ENCODE measurements around the gene C2orf15. TPM values are rescaled to one million over a fixed set of nuclear protein-coding genes. Genes with fewer than 3 reads are reported as not detected.

The C2orf15 gene
- polyA plus RNA-seq, 1 donor (not counting 4 experiments of a cell fraction or from before 2014, with no cell fraction given) = 0.31 TPM

- Histone ChIP-seq H4K20me1 (ENCODE audit: control insufficient read depth, extremely low read depth, insufficient read depth, low read length) (peaks cover 4% of the 10 kb centered on the region), H3K9me1 (ENCODE audit: control insufficient read depth, extremely low read depth, insufficient read depth, low read length) (no peaks in the 10 kb centered on the region), H3K4me3 (ENCODE audit: control insufficient read depth in 2 of 3, extremely low read depth in 1 of 3, insufficient read depth in 2 of 3, low read depth in 1 of 3, low read length in 3 of 3) (no peak overlapping the region), H3K27me3 (ENCODE audit: control insufficient read depth, extremely low read depth, insufficient read depth, low read length) (no peaks in the 10 kb centered on the region), H3K79me2 (ENCODE audit: control insufficient read depth, insufficient read depth, low read length) (peaks cover 75% of the 10 kb centered on the region), H2AFZ (ENCODE audit: control insufficient read depth, low read length) (no peak overlapping the region), H3K4me2 (ENCODE audit: control insufficient read depth, extremely low read depth, insufficient read depth, low read depth, low read length) (no peak overlapping the region), H3K27ac (ENCODE audit: control insufficient read depth, insufficient read depth, low read length) (no peak overlapping the region), H3K36me3 (ENCODE audit: control insufficient read depth in 2 of 2, extremely low read depth in 1 of 2, insufficient read depth in 2 of 2, low read length in 2 of 2) (peaks cover 5 to 6% of the 10 kb centered on the region in 2 experiments), H3K4me1 (ENCODE audit: control insufficient read depth, extremely low read depth, insufficient read depth, low read length) (peaks cover 8% of the 10 kb centered on the region), H3K9me3 (ENCODE audit: control insufficient read depth, low read depth, low read length) (no peaks in the 10 kb centered on the region), H3K9ac (ENCODE audit: control insufficient read depth, extremely low read depth, insufficient read depth, low read length) (no peak overlapping the region)
- TF ChIP-seq CTCF (optimal IDR thresholded peaks at IDR 0.05 in 1 of 3, IDR thresholded peaks at IDR 0.05 in 1 of 3, conservative IDR thresholded peaks at IDR 0.05 in 1 of 3; ENCODE audit: extremely low read depth in 1 of 3, insufficient read depth in 2 of 3, low read length in 3 of 3) = no peak
- TF ChIP-seq EZH2 (IDR thresholded peaks at IDR 0.05; ENCODE audit: low read length) = no peak
- dilution Hi-C loops (cut with MboI; ENCODE audit: extremely low pct_ligation_motif_present, low sequenced_read_pairs) = no loop called here
- DNase-seq (ENCODE audit: low read depth, low spot score) = no peak
- no peak for FAIRE-seq
Measured at GRCh38 chr2:99187011-99187410, 45.5 kb downstream of the C2orf15 start.

GRCh38 chr2:99188357-99188756 lies 46.9 kb downstream of the C2orf15 start:
- Histone ChIP-seq H3K27me3 (ENCODE audit: control insufficient read depth, extremely low read depth, insufficient read depth, low read length) (no peaks in the 10 kb centered on the region), H3K27ac (ENCODE audit: control insufficient read depth, insufficient read depth, low read length) (no peak overlapping the region), H2AFZ (ENCODE audit: control insufficient read depth, low read length) (no peak overlapping the region), H3K4me2 (ENCODE audit: control insufficient read depth, extremely low read depth, insufficient read depth, low read depth, low read length) (no peak overlapping the region), H3K9me1 (ENCODE audit: control insufficient read depth, extremely low read depth, insufficient read depth, low read length) (no peaks in the 10 kb centered on the region), H3K9me3 (ENCODE audit: control insufficient read depth, low read depth, low read length) (no peaks in the 10 kb centered on the region), H3K36me3 (ENCODE audit: control insufficient read depth in 2 of 2, extremely low read depth in 1 of 2, insufficient read depth in 2 of 2, low read length in 2 of 2) (peaks cover 5 to 6% of the 10 kb centered on the region in 2 experiments), H3K4me1 (ENCODE audit: control insufficient read depth, extremely low read depth, insufficient read depth, low read length) (no peaks in the 10 kb centered on the region), H3K4me3 (ENCODE audit: control insufficient read depth in 2 of 3, extremely low read depth in 1 of 3, insufficient read depth in 2 of 3, low read depth in 1 of 3, low read length in 3 of 3) (no peak overlapping the region), H3K79me2 (ENCODE audit: control insufficient read depth, insufficient read depth, low read length) (peaks cover 65% of the 10 kb centered on the region), H4K20me1 (ENCODE audit: control insufficient read depth, extremely low read depth, insufficient read depth, low read length) (peaks cover 4% of the 10 kb centered on the region), H3K9ac (ENCODE audit: control insufficient read depth, extremely low read depth, insufficient read depth, low read length) (no peak overlapping the region)
- TF ChIP-seq CTCF (optimal IDR thresholded peaks at IDR 0.05 in 1 of 3, IDR thresholded peaks at IDR 0.05 in 1 of 3, conservative IDR thresholded peaks at IDR 0.05 in 1 of 3; ENCODE audit: extremely low read depth in 1 of 3, insufficient read depth in 2 of 3, low read length in 3 of 3) (no peak), EZH2 (IDR thresholded peaks at IDR 0.05; ENCODE audit: low read length) (no peak)
- dilution Hi-C loops (cut with MboI; ENCODE audit: extremely low pct_ligation_motif_present, low sequenced_read_pairs) = no loop called here
- FAIRE-seq (no peak), DNase-seq (ENCODE audit: low read depth, low spot score) (no peak)
